Superior temporal gyrus (tissue), 1 donor: ENCODE data around the gene OXLD1.

Experiments used
- DNase-seq: peaks from one replicate; pipeline ENCODE4 v3.0.0-alpha.2; 2016; ENCODE audit errors: extremely low spot score

Gene OXLD1

DNA sequence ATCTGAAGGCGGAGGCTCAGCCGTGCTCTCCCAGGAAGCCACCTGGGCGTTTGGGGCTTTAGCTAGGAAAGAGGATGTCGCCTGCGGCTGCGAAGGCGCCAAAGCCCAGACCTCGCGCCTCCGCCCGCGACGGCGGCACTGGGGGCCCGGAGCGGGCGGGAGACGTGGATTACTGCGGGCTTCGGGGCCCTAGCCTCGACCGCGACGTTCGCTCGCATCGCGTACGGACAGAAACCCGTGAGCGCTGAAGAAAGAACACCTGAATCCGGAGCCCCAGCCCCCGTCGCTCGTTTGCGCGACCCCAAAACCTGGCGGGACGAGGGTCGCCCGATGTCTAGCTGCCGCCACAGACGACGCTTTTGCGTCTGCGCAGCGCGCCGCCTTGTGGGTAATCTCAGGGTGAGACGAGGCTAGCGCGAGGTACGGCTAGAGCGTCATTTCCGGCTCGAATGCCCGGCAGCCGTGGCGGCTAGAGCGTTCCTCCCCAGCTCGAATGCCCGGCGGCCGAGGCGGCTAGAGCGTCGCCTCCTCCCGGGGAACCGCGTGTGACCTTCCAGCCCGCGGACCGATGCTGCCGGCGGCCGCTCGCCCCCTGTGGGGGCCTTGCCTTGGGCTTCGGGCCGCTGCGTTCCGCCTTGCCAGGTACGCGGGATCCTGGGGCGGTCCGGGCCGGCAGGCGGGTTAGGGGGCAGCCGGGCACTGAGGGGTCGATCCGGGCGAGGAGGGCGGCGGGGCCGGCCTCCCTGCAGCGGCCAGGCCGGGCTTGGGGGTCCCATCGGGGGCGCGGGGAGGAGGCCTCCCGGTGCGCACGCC, 36.7 kb upstream of the OXLD1 start, which contains the start of gene MRPL12:
Gene MRPL12, plus strand, starts transcription at position 434 of the 813 bp plus-strand sequence. Its CDS starts 135 bp downstream, at position 569.
- peak; percentile 99 for DNase-seq

- no peak for DNase-seq
Observed at GRCh38 chr17:81701288-81702071, 35.1 kb upstream of the OXLD1 start.

- no peak for DNase-seq
Observed at GRCh38 chr17:81700353-81701287, 34.2 kb upstream of the OXLD1 start.

GRCh38 chr17:81697261-81698044, 31.0 kb upstream of the OXLD1 start:
- DNase-seq, result no peak

DNA sequence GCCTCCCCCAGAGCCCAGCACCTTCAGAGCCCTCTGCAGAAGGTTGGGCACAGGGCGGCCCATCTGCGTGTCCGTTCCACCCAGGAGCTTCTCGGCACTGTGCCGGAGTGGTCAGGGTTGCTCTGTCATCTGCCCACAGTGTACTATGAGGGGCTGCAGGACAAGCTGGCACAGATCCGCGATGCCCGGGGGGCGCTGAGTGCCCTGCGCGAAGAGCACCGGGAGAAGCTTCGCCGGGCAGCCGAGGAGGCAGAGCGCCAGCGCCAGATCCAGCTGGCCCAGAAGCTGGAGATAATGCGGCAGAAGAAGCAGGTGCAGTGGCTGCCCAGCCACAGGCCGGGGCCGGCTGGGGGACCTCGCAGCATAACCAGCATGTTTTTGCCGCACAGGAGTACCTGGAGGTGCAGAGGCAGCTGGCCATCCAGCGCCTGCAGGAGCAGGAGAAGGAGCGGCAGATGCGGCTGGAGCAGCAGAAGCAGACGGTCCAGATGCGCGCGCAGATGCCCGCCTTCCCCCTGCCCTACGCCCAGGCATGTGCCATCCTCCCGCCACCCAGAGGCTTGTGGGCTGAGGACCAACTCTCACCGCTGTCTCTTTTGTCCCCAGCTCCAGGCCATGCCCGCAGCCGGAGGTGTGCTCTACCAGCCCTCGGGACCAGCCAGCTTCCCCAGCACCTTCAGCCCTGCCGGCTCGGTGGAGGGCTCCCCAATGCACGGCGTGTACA, 30.0 kb upstream of the OXLD1 start:
- no peak for DNase-seq

DNA sequence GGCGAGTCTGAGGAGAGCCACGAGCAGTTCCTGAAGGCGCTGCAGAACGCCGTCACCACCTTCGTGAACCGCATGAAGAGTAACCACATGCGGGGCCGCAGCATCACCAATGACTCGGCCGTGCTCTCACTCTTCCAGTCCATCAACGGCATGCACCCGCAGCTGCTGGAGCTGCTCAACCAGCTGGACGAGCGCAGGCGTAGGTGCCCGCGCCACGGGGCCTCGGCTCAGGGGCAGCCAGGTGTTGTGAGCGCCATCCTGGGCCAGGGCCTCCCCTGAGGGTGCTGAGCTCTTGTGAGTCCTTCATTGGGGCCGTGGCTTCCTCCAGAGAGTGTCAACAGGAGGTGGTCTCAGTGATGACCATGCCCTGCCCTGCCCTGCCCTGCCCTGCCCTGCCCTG, 29.4 kb upstream of the OXLD1 start:
- DNase-seq, result no peak

DNA sequence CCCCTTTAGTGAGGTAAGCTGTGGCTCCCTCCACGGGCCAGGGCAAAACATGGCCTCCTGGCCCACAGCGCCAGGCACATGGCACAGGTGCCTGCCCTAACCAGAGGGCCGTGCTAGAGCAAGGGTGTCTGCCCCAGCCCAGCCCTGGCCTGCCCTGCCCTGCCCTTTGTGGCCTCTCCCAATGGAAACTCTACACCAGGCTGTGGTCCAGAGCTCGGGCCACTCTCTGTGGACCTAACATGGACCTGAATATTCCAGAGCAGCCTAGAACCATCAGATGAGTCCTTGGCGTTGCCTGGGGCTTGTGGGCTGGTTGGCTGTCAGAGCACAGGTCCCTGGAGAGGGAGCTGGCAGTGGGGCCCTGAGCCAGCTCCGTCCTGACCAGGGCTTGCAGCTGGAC, 28.8 kb upstream of the OXLD1 start:
- no peak for DNase-seq

DNA sequence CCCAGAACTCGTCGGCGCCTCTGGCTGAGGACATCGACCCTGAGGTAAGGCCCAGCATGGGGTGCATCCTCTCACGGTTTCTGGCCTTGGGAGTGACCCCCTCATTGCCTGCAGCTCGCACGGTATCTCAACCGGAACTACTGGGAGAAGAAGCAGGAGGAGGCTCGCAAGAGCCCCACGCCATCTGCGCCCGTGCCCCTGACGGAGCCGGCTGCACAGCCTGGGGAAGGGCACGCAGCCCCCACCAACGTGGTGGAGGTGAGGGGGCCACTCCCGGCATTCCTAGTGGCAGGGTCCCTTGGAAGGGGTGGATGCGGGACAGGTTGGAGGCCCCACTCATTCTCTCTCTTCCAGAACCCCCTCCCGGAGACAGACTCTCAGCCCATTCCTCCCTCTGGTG, 28.4 kb upstream of the OXLD1 start:
- DNase-seq, result no peak

DNA sequence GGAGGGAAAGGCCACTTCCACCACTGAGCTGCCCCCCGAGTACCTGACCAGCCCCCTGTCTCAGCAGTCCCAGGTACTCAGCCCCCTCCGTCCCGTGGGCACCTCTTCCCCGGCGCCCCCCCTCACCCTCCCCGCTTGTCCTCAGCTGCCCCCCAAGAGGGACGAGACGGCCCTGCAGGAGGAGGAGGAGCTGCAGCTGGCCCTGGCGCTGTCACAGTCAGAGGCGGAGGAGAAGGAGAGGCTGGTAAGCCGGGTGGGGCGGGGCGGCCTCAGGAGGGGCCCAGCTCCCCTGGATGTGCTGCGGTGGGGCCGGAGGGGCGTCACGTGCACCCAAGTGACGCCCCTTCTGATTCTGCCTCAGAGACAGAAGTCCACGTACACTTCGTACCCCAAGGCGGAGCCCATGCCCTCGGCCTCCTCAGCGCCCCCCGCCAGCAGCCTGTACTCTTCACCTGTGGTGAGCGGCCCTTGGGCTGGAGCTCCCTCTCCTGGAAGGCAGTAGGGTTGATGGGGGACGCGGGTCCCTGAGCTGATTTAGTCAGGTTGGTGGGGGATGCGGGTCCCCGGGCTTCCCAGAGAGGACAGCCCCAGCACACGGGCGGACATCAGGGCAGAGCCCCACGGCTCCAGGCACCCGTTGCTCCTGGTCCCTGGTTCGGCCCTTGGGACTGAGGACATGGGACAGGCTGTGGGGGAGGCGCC, 27.3 kb upstream of the OXLD1 start:
- no peak for DNase-seq

DNA sequence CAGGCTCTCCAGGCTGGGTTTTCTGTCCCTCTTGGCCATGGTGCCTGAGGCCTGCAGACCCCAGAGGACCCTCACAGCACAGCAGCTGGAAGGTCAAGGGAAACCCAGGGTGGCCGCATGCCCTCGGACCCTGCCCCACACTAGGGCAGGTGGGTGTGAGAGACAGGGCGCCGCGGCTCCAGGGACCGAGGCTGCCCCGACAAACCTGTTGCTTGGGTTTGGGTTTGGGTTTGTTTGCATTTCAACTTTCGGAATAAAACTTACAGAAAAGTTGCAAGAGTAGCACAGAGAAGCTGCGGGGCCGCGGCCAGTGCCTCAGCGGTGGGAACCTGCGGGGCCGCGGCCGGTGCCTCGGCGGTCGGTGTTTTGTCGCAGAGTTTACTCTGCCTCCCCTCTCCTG, 25.2 kb upstream of the OXLD1 start:
- no peak for DNase-seq

DNA sequence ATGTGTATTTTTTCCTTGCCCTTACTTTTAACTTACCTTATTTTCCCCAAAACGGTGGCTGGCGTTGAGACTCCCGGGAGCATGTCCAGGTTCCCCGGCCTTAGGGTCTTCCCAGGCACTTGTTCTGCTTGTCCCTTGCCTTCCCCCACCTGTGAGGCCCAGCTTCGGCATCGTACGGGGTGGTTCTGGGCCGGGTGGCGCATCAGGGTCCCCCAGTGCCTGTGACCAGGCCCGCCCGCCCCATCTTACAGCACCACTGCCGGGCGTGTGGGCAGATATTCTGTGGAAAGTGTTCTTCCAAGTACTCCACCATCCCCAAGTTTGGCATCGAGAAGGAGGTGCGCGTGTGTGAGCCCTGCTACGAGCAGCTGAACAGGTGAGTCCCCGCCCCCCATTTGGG, 24.8 kb upstream of the OXLD1 start:
- DNase-seq, result no peak

- DNase-seq, result no peak
Observed at GRCh38 chr17:81690549-81690948, 24.1 kb upstream of the OXLD1 start.

GRCh38 chr17:81690066-81690465, 23.7 kb upstream of the OXLD1 start:
- no peak for DNase-seq

DNA sequence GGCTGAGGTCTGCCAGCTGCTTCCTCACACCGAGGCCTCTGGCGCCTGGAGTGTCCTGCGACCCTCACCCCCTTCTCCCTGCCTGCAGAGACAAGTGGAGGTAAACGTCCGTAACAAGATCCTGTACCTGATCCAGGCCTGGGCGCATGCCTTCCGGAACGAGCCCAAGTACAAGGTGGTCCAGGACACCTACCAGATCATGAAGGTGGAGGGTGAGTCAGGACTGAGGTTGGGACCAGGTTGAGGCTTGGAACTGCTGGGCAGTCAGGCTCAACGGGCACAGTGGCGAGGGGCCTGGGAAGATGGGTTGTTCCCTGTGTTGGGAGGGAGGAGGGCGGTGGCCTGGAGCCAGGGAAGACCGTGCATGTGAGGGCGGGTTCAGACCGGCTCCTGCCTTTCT, 22.2 kb upstream of the OXLD1 start:
- no peak for DNase-seq

DNA sequence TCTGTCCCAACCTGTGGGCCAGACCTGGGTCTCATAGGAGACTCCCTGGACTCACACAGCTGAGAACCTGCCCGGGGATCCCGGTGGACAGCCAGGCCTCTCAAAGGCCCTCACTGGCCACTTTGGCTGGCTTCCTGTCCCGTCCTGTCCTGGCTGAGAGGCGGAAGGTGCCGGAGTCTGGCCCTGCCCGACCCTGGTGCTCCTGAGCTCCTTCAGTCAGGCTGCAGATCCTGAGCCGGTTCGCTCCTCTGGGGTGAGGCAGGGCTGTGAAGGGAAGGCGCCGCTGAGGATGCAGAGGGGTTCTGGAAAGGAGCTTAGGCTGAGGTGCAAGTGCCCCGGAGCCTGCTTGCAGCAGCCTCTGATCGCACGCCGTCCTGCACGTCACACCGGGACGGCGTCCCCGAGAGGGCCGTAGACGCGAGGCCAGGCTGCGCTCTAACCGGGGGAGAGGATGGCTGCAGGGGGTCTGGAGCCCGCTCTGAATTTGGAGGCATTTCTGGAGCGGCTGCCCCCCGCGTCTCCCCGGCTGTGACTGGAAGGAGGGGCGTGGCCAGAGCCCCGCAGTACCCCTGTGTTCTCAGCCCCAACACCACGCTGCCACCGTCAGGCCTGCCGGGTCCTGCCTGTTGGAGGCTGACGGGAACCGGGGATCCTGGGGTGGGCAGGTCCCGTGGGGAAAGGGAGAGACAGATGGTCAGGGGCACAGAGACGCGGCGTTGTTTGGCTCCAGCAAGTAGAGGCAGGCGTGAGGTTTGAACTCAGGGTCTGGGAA, 21.6 kb upstream of the OXLD1 start:
- no peak for DNase-seq

DNA sequence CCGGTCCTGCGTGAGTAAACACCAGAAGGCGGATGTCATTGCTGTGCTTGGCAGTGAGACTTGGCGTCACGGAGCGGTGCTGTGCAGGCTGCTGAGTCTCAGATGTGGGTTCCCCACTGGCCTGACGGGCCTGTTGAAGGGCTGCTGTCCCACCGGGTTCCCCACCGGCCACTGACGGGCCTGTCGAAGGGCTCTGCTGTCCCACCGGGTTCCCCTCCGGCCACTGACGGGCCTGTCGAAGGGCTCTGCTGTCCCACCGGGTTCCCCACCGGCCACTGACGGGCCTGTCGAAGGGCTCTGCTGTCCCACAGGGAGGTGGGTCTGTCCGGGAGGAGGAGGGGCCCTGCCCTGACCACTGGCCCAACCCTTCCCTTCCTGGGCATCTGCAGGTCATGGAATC, 20.2 kb upstream of the OXLD1 start:
- DNase-seq, result no peak

DNA sequence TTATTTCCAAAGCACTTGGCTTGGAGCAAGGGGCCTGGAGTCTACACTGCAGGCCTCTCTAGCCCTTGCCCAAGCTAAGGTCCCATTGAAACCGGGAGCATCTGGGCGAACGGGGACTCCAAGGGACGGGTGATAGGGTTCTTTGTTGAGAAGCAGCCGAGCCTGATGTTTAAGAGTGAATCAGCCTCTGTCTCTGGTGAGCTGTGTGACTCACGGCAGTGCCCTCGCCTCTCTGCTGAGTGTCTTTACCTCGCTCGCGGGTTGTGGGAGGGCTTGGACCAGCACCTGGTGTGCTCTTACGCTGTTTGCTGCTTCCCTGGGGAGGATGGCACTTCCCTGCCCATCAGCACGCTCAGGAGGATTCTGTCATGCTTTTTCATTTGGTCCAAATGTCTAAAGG, 18.7 kb upstream of the OXLD1 start:
- no peak for DNase-seq

DNA sequence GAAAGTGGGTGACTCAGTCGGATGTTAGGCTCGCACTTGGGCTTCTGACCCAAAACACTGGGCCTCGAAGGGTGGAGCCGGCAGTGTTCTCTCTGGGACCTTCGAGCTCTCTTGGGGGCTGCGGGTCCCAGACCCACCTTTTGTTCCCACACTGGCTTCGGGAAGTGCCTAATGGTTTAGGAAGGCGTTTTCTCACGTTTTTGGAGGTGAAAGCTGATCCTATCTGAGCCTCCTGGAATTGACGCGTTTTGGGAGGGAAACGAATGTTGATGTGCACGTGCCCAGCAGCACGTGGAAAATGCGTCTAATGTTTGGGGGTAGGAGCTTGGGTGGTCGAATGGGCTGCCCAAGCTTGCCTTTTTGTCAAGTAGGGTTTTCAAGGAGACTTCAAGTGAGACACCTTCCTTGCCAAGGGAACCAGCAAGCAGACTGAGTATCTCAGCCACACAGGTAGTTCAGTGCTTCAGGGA, 18.1 kb upstream of the OXLD1 start:
- DNase-seq, result no peak
